Kidney (tissue), 14 donors: ENCODE data around the gene SORCS2. TPM values are rescaled to one million over a fixed set of nuclear protein-coding genes. Genes with fewer than 3 reads are reported as not detected.
A peak's percentile ranks its signal among the peaks of the same experiment; 100 is the strongest.

Experiments used
- DNase-seq, 5 donors: peaks; one replicate each; pipeline ENCODE4 v3.0.0-alpha.2; 2013 to 2020
- FAIRE-seq: peaks from 2 replicates; lab custom pipeline; 2012; peaks lifted over from hg19 to GRCh38; lab: Jason Lieb, UNC
- H3K27ac ChIP-seq, 2 donors: one replicate each; pipeline ENCODE4 v1.7.0; 2013; ENCODE audit warnings: low read depth in 2 of 2, low read length in 2 of 2, inconsistent platforms in 1 of 2
- H3K27me3 ChIP-seq: one replicate; pipeline ENCODE4 v1.7.1; 2013; ENCODE audit warnings: low read length, inconsistent platforms; ENCODE audit not compliant: control insufficient read depth, insufficient read depth
- H3K36me3 ChIP-seq, 3 donors: one replicate each; pipeline versions ENCODE4 v1.7.0 to v1.7.1; 2013; ENCODE audit warnings: low read length in 3 of 3, control low read depth in 1 of 3, inconsistent platforms in 1 of 3; ENCODE audit not compliant: insufficient read depth in 3 of 3, control insufficient read depth in 2 of 3
- H3K4me1 ChIP-seq, 3 donors: one replicate each; pipeline versions ENCODE4 v1.7.0 to v1.7.1; 2013; ENCODE audit warnings: low read length in 3 of 3, inconsistent platforms in 1 of 3, low read depth in 1 of 3; ENCODE audit not compliant: control insufficient read depth in 2 of 3, insufficient read depth in 2 of 3
- H3K4me3 ChIP-seq, 3 donors: one replicate each; pipeline versions ENCODE4 v1.7.0 to v1.8.1; 2013; ENCODE audit warnings: low read length in 3 of 3, control low read depth in 1 of 3, inconsistent platforms in 1 of 3
- H3K9ac ChIP-seq, 3 donors: one replicate each; pipeline versions ENCODE4 v1.7.0 to v1.7.1; 2013; ENCODE audit warnings: low read length in 3 of 3, control low read depth in 1 of 3, inconsistent platforms in 1 of 3
- H3K9me3 ChIP-seq, 3 donors: one replicate each; pipeline versions ENCODE4 v1.7.0 to v1.7.1; 2013; ENCODE audit warnings: low read length in 3 of 3, control low read depth in 1 of 3, inconsistent platforms in 1 of 3; ENCODE audit not compliant: control insufficient read depth in 2 of 3, insufficient read depth in 1 of 3
- CTCF ChIP-seq: IDR thresholded peaks from 3 replicates; pipeline ENCODE4 v1.5.1; 2012; ENCODE audit warnings: mild to moderate bottlenecking, moderate library complexity, borderline replicate concordance; ENCODE audit not compliant: insufficient read depth; ENCODE audit errors: extremely low read depth
- intact Hi-C: fragments of 100-400 bp; cut with DNase I; formaldehyde crosslinking; loops from one replicate; pipeline ENCODE4 v1.11.1; 2022
- polyA plus RNA-seq: library from polyadenylated mRNA; stranded (reverse); fragments of 350-450 nt; fragmentation: Illumina TruSeq; extraction: RNeasy Lipid Tissue Mini Kit (QIAGEN cat#74804); gene quantifications from one replicate; pipeline ENCODE4 v1.2.3, GENCODE V29; 2014; ENCODE audit warnings: low read depth, low replicate concordance; ENCODE audit not compliant: insufficient read depth
- total RNA-seq: library from RNA; stranded (reverse); fragmentation: NEBNext Ultra II Directional; extraction: Animal tissue kit (Norgen Biotek cat#: 25700); gene quantifications from one replicate; pipeline ENCODE4 v1.2.1, GENCODE V29; 2021
- donor health status: control.
- donor health status: control.
- donor health status: control.
- donor health status: control.
- donor health status: control.
- donor health status: DM: yes; HTN: yes; CAD: no.
- donor health status: Normal renal cell carcinoma (clear cell type).

Gene SORCS2
- total and polyA plus RNA-seq, 2 donors from 2014 or later: 6.1 to 9.1 TPM

GRCh38 chr4:7737752-7738457, 545.6 kb downstream of the SORCS2 start:
- FAIRE-seq (no peak), DNase-seq (peak in 1 of 5 donors; percentile 49)
- no peak overlapping the region for H3K4me3 ChIP-seq
- TF ChIP-seq CTCF: no peak
- no peaks in the 10 kb centered on the region for H3K9me3 ChIP-seq
- no peak overlapping the region for H3K9ac ChIP-seq
- no peak overlapping the region for H3K27ac ChIP-seq
- H3K4me1 ChIP-seq: no peaks in the 10 kb centered on the region
- no peaks in the 10 kb centered on the region for H3K27me3 ChIP-seq
- H3K36me3 ChIP-seq: no peaks in the 10 kb centered on the region
- intact Hi-C loops: no loop called here

GRCh38 chr4:7738458-7739076, 546.2 kb downstream of the SORCS2 start:
- no peak overlapping the region for H3K4me3 ChIP-seq
- no peak for FAIRE-seq
- intact Hi-C loops: no loop called here
- no peak overlapping the region for H3K27ac ChIP-seq
- no peaks in the 10 kb centered on the region for H3K9me3 ChIP-seq
- H3K36me3 ChIP-seq: no peaks in the 10 kb centered on the region
- peak in 1 of 5 donors; percentile 59 for DNase-seq
- H3K4me1 ChIP-seq: no peaks in the 10 kb centered on the region
- no peak overlapping the region for H3K9ac ChIP-seq
- TF ChIP-seq CTCF: no peak
- no peaks in the 10 kb centered on the region for H3K27me3 ChIP-seq

GRCh38 chr4:7739077-7739917, 547.0 kb downstream of the SORCS2 start:
- Histone ChIP-seq H3K4me3 (no peak overlapping the region), H3K9ac (no peak overlapping the region), H3K27me3 (no peaks in the 10 kb centered on the region), H3K36me3 (no peaks in the 10 kb centered on the region), H3K27ac (no peak overlapping the region), H3K9me3 (no peaks in the 10 kb centered on the region), H3K4me1 (no peaks in the 10 kb centered on the region)
- FAIRE-seq: no peak
- DNase-seq: peak in 1 of 5 donors; percentile 75
- TF ChIP-seq CTCF: no peak
- intact Hi-C loops: no loop called here
